NB4 (cell line): ENCODE data around the gene ANKRD28.

Source experiments
- DNase-seq: peaks from one replicate; pipeline ENCODE4 v3.0.0; 2010; ENCODE audit warnings: low read depth
- H3K4me3 ChIP-seq: one replicate; pipeline ENCODE4 v1.5.1; 2011; ENCODE audit warnings: mild to moderate bottlenecking, low read depth, low read length, moderate library complexity
- CTCF ChIP-seq: IDR thresholded peaks from one replicate; pipeline ENCODE4 v1.5.1; 2012; ENCODE audit warnings: low read depth, low read length
- MAX ChIP-seq: IDR thresholded peaks from 2 replicates; pipeline ENCODE4 v1.6.1; 2011; ENCODE audit warnings: low read depth, low read length
- MYC ChIP-seq: IDR thresholded peaks from 2 replicates; pipeline ENCODE4 v1.6.1; 2011; ENCODE audit warnings: low read depth, low read length
- POLR2A ChIP-seq: IDR thresholded peaks from 2 replicates; pipeline ENCODE4 v1.6.1; 2011; ENCODE audit warnings: mild to moderate bottlenecking; ENCODE audit not compliant: insufficient read length; ENCODE audit errors: extremely low read depth

The ANKRD28 gene

GRCh38 chr3:15794842-15795650, 2.7 kb downstream of the ANKRD28 start:
- no peak for DNase-seq
- H3K4me3 ChIP-seq: peak overlapping the region; percentile 61
- TF ChIP-seq MAX: no peak

- DNase-seq: peak; percentile 60
- H3K4me3 ChIP-seq: peak overlapping the region; percentile 61
- TF ChIP-seq MAX: no peak
- no peak for TF ChIP-seq MYC
Observed at GRCh38 chr3:15794303-15794771, 3.4 kb downstream of the ANKRD28 start.

- H3K4me3 ChIP-seq: no peak overlapping the region
- no peak for DNase-seq
- TF ChIP-seq CTCF (no peak), POLR2A (no peak), MAX (no peak), MYC (no peak)
Observed at GRCh38 chr3:15791525-15791924, 6.3 kb downstream of the ANKRD28 start.

- DNase-seq: no peak
- TF ChIP-seq MYC (no peak), CTCF (no peak), MAX (no peak), POLR2A (no peak)
- H3K4me3 ChIP-seq: no peak overlapping the region
Observed at GRCh38 chr3:15787941-15788340, 9.8 kb downstream of the ANKRD28 start.

GRCh38 chr3:15787526-15787925, 10.3 kb downstream of the ANKRD28 start:
- DNase-seq: no peak
- no peak for TF ChIP-seq MAX
- TF ChIP-seq CTCF: no peak
- no peak for TF ChIP-seq POLR2A
- no peak for TF ChIP-seq MYC
- H3K4me3 ChIP-seq: no peak overlapping the region

- peak; percentile 21 for DNase-seq
- TF ChIP-seq MYC: no peak
- no peak for TF ChIP-seq MAX
- no peak for TF ChIP-seq CTCF
- no peak for TF ChIP-seq POLR2A
- H3K4me3 ChIP-seq: no peak overlapping the region
Observed at GRCh38 chr3:15783361-15783969, 14.3 kb downstream of the ANKRD28 start.
